T-helper 9 cell (primary cell): ENCODE data around the gene SCLY.

Experiments
- DNase-seq: peaks from one replicate; pipeline ENCODE4 v3.0.0-alpha.2; 2020

Gene SCLY

DNA sequence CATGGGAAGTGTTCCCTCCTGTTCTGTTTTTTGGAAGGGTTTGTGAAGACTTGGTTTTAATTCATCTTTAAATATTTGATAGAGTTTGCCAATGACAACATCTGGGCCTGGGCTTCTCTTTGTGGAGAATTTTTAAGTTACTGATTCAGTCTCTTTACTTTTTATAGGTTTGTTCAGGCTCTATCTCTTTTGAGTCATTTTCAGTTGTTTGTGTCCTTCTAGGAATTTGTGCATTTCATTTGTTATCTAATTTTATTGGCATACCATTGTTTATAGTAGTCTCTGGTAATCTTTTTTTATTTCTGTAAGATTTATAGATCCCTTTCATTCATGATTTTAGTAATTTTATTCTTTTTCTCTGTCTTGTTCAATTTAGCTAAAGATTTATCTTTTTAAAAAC is 14.6 kb downstream of the SCLY start:
- no peak for DNase-seq

DNA sequence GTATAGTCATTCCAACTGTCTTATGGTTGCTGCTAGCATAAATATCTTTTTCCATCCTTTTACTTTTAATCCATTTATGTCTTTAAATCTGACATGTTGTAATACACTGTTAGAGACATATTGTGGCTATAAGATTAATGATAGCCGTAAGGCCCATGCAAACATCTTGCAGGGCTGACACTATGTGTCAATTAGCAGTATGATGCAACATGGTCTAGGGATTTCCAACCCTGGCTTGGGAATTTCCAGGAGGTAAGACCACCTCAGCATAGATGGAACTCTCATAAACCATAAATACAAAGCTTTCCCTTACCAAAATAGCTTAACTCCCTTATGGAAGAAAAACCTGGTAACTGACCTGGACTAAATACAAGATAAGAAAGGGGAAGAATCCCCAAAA is 16.5 kb downstream of the SCLY start:
- no peak for DNase-seq

DNA sequence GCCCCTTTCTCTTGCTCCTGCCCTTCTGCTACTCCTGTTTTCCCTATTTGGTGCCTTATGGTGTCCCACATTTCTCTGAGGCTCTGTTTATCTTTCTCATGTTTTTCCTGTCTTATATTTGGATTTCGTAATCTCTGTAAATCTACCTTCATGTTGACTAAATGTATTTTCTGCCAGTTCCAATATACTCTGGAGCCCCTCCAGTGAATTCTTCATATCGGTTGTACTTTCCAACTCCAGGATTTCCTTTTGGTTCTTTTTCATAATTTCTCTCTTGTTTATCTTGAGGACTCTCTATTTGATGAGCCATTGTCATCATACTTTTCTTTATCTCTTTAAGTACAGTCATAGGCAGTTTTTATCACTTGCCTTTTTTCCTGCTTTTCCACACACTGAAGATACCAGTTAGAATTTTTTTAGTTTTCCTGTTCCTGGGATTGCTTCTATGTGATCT is 19.1 kb downstream of the SCLY start:
- DNase-seq, result no peak

DNA sequence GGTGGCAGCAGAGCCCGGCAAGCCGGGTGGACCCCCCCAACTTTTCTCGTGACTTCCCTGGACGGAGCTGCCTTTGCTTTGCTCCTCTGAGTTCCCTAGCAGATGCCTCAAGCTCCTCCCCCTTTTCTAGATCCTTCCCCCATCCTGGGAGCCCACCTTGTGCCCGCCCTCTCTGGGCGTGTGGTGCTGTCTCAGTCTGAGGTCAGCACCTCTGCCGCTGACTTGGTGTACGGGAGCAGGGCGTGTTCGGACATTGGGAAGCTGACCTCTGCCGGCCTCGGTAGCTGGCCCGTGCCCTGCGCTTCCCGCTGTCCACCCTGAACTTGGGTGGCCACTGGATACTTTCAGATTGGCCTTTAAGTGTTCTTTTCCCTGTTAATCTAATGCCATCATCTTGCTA is 19.7 kb downstream of the SCLY start:
- DNase-seq, result no peak

DNA sequence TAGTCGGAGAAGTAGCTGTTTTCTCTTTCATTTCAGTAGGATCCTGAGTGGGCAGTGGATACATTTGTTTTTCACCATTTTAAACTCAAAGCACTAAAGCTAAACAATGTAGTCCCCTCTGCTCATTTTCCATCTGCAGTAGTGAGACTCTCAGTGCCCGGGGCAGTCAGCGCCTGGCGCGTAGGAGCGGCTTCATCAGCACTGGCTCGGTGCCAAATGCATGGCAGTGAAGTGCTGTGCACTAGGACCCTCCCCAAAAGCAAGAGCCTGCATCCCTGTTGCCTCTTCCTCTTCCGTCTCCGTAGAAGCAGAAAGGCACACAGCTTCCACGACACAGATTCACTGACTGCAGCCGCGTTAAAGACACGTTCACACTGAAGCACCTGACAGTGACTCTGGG is 20.3 kb downstream of the SCLY start:
- no peak for DNase-seq

DNA sequence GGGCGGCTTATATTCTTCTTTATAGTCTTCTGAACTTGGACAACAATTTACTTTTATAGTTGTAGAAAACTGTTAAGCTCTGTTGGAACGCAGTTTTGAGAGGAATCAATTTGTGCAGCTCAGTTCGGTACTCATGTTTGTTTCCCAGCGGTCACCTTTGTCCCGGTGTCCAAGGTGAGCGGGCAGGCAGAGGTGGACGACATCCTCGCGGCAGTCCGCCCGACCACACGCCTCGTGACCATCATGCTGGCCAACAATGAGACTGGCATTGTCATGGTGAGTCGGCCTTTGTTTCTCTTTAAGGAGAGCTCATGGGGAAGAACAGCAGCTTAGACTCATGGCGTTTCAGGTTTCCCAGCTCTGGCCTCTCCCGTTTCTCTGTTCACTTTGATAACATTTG is 20.8 kb downstream of the SCLY start:
- DNase-seq, result no peak

DNA sequence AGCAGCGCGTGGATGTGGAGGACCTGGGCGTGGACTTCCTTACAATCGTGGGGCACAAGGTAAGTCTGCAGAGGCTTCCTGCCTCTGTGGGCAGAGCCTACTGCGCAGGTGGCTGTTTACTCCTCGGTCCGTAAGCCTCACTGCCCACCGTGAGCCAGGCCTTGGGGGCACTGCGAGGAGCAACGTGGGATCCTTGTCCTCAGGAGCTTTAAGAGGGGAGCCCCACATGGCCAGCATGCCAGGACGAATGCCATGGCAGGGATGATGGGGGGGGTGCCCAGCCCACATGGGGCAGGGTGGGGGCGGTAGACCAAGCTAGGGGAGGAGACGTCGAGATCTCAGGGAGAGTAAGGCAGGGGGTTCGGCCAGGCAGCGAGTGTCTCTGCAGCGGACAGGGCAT is 21.4 kb downstream of the SCLY start:
- no peak for DNase-seq

DNA sequence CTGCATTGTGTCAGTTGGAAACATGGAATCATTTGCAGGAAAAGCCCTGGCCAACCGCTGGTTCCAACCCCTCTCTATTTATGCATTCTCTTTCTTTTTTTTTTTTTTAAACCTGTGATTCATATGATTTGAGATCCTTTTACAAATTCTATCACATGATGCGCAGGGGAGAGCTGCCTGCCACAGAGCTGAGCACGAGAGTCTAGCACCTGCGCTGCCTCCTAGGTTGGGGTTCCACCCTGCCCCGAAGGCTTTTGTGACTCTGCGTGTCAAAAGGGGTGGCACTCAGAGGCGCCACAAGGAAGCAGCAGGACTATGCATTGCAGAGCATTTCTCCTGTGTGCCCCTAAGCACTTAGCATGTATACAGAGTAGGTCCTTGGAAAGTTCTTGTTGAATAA is 22.0 kb downstream of the SCLY start:
- no peak for DNase-seq

DNA sequence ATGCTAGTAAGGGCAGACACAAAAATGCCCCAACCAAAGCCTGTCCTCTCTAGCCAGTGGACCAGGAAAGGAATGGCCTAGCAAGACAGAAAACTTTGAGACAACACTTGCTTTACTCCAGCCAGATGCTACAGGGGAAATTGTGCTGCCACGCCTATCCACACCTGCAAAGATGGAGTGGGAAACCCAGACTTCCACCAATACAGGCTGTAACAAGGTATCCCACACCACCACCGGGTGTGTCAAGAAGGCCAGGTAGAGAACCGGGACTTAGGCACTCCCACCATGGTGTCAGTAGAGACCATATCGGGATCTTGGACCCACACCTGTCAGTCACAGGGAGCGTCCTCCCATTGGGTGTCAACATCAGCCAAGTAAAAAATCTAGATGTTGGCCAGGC is 23.1 kb downstream of the SCLY start:
- no peak for DNase-seq

DNA sequence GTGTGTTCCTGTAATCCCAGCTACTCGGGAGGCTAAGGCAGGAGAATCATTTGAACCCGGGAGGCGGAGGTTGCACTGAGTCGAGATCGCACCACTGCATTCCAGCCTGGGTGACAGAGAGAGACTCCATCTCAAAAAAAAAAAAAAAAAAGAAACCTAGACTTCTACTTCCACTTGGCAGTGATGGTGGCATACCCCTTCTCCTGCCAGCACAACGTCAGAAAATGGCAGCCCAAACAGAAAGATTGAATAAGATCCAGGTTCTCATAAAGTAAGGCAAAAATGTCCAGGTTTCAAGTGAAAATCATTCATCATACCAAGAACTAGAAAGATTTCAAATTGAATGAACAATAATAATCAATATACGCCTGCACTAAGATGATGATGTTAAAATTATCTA is 24.0 kb downstream of the SCLY start:
- DNase-seq, result no peak

DNA sequence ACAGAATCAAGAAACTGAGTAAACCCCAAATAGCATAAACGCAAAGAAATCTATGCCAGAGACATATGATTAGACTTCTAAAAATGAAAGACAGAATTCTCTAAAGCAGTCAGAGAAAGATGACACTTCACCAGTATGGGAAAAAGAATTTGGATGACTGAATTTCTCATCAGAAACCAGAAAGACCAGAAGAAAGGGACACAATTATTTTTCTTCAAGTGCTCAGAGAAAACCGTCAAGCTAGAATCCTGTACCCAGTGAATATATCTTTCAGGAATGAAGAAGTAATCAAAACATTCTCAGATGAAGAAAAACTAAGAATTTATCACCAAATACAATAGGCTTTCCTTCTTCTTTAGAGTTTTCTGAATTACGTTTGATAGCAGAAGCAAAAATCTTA is 25.1 kb downstream of the SCLY start:
- no peak for DNase-seq

DNA sequence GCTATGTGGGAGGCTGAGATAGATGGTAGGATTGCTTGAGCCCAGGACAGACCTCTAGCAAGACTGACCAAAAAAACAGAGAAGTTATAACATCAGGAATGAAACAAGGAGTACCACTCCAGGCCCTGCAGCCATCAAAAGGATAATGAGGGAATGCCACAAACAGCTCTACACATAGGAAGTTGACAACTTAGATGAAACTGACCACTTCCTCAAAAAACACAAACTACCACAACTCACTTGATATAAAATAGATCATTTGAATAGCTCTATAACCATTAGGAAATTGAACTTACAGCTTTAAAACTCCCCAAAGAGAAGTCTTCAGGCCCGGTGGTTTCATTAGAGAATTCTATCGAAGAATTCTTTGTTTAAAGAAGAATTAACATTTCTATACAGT is 26.4 kb downstream of the SCLY start:
- no peak for DNase-seq

DNA sequence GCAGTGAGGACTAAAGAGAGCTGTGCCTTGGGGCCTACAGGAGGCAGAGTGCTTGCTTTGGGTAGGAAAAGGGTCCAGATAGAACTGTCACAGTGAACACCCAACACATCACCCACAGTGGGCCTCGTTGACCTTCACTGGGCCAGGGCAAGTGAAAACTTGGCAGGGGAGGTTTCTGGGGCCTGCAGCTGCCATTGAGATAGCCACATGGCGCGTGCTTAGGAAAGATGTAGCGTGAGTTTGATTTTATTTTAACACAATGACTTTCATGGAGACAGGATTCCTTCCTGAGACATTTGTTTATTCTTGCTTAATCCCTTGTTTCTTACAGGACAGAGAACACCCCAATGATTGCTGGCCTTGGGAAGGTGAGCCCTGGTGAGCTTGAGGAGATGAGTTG is 30.1 kb downstream of the SCLY start:
- no peak for DNase-seq

DNA sequence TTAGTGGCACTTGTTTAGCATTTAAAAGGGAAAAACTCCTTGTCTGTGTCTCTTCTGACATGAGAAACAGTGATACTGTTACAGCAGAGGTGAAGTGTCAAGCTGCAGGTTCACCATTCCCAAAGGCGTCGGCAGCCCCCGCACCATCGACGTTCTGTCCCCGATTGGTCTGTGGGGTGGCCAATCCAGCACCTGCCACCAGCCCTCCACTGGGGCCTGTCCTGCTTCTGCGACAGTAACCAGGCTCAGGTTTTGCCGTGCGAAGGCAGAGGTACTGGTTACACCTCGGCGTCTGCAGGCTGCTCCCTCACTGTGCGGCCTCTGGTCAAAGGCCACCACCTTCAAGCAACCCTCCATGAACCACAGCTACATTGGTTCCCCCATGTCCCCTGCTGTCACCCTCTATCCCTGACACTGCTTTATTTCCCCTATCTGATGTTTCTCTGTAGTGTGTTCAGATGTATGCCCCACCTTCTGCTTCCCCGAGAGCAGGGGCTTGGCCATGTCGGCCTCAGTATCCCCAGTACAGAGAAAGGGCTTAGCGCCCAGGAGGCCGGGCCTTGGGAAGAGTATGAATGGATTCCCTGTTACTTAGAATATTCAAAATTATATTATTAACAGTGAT is 30.7 kb downstream of the SCLY start:
- DNase-seq, result no peak

DNA sequence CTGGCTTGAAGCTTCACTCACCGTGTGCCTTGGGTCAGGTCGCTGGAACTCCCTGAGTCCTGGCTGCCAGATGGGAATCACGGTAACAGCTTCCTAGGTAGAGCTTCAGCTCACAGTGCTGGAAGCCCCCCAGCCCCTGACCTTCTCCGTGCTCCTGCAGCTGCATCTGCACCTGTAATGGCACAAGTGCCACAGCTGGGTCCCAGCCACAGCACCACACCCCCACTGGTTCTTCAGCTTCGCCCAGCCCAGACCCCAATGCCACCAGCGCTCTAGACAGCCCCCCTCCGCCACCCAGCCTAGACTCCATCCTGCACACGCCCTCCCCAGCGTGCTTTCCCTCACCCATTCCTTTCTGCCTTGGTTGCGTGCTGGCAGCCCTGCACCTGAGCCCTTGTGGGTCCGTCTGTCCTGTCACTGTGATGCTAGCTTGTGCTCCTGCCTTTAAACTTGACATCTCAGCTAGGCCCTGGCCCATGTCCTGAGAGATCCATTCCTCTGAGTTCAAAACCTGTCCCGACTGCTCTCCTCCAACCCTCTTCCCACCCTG is 31.8 kb downstream of the SCLY start:
- no peak for DNase-seq

DNA sequence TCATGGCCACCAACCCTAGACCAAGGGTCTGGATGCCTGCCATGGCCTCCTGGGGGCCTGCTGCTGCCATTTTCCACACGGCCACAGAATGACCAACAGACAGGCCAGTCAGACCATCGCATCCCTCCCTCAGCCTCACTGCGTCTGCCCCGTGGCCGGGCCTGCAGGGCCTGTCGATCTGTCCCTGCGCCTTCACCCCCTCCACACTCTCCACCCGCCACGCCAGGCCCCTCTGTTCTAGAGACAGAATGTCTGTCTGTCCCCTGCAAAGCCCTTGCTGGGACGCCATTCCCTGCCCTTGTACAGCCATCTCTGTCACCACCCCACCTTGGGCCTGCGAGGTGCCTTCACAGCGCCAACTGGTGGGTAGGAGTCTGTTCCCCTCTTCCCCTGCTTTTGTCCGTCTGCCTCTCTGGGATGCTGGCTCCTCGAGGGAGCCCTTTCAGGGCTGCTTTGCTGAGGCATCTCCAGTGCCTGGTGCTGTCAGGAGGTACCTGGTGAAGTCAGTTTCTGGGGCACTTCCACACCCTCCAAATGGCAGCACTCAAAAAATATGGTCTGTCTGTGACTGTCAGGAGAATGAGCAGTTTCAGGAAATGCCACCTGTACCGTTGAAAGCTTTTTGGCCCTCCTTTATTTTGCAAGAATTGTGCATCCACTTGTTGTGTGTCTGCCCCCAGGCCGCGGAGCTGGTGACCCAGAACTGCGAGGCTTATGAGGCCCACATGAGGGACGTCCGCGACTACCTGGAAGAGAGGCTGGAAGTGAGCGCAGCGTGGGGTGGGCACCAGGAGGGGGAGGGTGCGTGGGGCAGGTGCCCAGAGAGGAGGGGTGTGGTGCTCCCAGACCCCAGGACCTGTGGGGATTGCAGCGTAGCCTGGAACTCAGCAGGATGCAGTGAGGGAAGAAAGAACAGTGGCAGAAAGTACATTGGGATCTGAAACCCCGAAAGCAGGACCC is 32.7 kb downstream of the SCLY start:
- no peak for DNase-seq

DNA sequence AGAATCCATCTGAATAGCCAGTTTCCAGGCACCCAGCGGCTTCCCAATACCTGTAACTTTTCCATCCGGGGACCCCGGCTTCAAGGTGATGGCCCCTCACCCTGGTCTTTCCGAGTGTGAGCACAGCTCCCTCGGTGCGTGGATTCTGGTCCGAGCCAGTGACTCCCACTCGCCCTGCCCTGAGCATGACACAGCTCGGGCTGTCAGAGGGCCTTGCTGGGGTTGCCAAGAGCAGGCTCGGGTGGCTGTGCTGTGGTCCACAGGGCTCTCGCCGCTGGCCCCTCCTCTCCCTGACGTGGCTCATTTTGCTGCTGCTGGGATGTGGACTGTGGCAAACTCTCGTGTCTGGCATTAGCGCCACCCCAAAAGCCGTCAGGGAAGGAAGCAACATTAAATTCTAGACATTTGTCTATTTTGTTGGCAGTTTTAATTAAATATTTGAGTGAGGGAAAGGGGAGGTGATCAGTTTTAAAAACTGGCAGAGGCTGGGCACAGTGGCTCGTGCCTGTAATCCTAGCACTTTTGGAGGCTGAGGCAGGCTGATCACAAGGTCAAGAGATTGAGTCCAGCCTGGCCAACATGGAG is 33.7 kb downstream of the SCLY start:
- DNase-seq, result no peak

DNA sequence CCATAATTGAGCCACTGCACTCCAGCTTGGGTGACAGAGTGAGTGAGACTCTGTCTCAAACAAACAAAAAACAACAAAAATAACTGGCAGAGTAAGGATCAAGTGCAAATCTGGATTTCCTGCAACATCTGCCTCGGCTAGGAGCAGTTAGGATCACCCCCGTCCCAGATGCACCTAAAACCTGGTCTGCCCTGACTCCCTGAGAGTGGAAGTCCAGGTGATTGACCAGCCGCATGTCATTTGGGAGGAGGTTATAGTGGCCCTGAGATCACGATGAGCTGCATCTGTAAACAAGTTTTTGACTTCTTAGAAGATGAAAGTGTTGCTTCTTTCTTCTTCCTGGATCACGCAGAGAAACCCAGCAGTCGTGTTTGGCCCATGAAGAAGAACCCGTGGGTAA is 34.3 kb downstream of the SCLY start:
- no peak for DNase-seq

DNA sequence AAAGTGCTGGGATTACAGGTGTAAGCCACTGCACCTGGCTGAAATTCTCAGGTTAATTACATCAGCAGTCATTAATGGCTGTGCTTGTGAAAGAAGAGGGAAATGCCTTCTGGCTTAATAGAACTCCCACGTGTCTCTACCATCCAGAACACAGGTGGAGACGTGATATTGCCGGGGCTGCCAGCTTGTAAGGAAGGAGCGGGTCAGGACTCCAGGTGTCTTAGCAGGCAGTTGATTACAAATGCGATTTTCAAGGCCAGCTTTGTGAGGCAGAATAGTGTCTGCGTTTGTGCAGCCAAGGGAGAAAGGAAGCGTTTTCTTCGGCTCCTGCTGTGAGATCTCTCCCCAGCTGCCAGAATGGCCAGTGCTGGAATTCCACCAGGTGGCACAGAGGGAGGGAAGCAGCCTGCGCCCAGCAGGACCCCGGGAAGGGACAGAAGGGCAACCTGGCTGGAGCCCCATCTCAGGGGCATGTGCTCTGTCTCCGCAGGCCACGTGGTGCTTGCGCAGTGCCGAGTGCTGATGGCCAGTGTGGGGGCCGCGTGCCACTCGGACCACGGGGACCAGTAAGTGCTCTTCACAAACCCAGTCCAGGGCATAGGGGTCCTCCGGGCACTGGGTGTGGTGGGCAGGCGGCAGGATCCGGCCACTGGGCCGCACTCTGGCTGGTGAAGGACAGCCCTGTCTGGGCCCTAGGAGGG is 35.7 kb downstream of the SCLY start:
- DNase-seq, result no peak

DNA sequence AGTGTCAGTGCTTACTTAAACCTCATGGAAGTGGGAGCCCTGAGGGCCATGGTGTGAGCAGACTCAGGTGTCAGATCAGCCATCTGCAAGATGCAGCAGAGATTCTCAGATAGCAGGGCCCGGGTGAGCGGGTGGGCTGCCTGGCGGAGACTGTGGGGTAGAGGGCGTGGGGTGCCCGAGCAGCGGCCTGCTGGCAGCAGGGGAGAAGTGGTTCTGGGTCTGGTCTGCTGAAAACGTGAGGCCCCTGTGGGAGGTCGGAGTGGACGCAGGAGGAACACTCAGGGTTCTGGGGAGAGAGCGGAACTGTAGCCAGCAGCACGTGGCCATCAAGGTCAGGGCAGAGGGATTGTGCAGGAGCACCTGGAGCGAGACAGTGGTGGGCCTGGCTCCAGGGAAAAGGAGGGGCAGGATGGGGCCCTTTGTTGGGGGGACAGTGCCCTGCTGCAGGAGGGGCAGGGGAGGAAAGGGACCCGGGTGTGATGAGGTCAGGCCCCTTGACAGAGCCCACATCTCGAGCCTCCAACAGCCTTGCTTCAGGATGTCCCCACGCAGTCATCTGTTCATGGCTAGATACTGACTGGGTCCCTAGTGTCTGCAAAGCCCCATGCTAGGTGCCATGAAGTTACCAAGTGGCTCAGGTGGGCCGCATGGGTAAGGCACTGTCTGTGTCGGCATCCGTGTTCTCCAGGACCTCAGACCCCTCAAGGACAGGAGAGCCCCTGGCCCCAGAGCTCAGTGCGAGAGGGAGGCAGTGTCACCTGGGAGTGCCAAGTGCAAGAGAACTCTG is 36.6 kb downstream of the SCLY start:
- no peak for DNase-seq

DNA sequence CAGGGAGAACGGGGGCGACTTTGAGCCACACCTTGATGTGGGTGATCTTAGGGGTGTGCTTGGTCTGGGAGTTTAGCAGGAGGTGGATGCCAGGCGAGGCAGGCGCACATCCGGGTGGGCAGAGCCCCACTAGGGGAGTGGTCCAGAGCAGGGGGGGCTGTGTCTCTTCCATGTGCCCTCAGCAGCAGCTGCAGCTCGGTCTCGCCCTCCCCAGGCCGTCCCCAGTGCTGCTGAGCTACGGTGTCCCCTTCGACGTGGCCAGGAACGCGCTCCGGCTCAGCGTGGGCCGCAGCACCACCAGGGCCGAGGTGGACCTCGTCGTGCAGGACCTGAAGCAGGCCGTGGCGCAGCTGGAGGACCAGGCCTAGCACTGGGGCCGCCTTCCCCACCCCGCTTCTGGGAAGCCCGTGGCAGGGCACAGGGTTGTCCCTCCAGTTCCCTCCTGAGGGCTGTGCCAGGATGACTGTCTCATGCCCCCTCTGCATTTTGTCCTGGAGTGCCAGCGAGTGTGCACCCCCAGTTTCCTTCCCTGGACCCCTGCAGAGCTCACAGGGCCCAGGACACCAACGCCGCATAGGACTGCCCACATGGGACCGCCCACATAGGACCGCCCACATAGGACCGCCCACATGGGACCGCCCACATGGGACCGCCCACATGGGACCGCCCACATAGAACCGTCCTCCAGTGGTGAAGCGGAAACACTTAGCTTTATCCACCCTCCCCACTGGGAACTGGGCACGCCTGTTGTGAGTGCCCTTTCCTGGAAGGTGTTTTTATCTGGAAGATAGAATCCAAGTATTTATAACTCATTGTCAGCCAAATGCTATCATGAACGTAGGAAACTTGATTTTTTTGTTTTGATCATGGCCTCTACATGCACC is 37.4 kb downstream of the SCLY start:
- DNase-seq, result no peak
